H1 (cell line): ENCODE results near the gene SND1. TPM values are rescaled to one million over a fixed set of nuclear protein-coding genes. Genes with fewer than 3 reads are reported as not detected.

Experiments
- CTCF ChIA-PET: fragments of 300-600 bp; sonication (Branson Sonifier 250); formaldehyde crosslinking; loops from one replicate; lab custom pipeline; 2021; ENCODE audit not compliant: partially characterized antibody; lab: Charles Lee
- POLR2A ChIA-PET: fragments of 300-600 bp; sonication (Branson Sonifier 250); formaldehyde crosslinking; loops from one replicate; lab custom pipeline; 2021; ENCODE audit warnings: inconsistent platforms; ENCODE audit not compliant: partially characterized antibody; lab: Charles Lee
- DNase-seq, 2 experiments: peaks; one replicate each; pipeline versions ENCODE4 v3.0.0 to v3.0.0-alpha.2; 2010 to 2022; ENCODE audit warnings: low spot score in 2 of 2, low read depth in 1 of 2, mixed read lengths in 1 of 2
- FAIRE-seq: peaks from 2 replicates; lab custom pipeline; 2011; peaks lifted over from hg19 to GRCh38; lab: Jason Lieb, UNC
- H2AFZ ChIP-seq: 2 replicates; pipeline ENCODE4 v1.8.1; 2012; ENCODE audit warnings: low read length, inconsistent platforms
- H2AK5ac ChIP-seq: 2 replicates; pipeline ENCODE4 v1.6.1; 2013; ENCODE audit warnings: low read depth, low read length
- H2BK120ac ChIP-seq: replicated peaks from 2 replicates; pipeline ENCODE3; 2013; ENCODE audit warnings: low read depth, low read length, inconsistent platforms
- H2BK12ac ChIP-seq: 2 replicates; pipeline ENCODE4 v1.6.1; 2013; ENCODE audit warnings: low read depth, low read length
- H2BK15ac ChIP-seq: 2 replicates; pipeline ENCODE4 v1.6.1; 2013; ENCODE audit warnings: low read length
- H2BK20ac ChIP-seq: 2 replicates; pipeline ENCODE4 v1.6.1; 2013; ENCODE audit warnings: low read length
- H2BK5ac ChIP-seq: 2 replicates; pipeline ENCODE4 v1.6.1; 2013; ENCODE audit warnings: low read depth, low read length
- H3K14ac ChIP-seq: 2 replicates; pipeline ENCODE4 v1.6.1; 2013; ENCODE audit warnings: inconsistent platforms; ENCODE audit not compliant: insufficient read length
- H3K18ac ChIP-seq: 2 replicates; pipeline ENCODE4 v1.6.1; 2013; ENCODE audit warnings: low read length; ENCODE audit errors: extremely low read depth
- H3K23ac ChIP-seq: 2 replicates; pipeline ENCODE4 v1.6.1; 2013; ENCODE audit warnings: inconsistent platforms; ENCODE audit not compliant: insufficient read length
- H3K23me2 ChIP-seq: 2 replicates; pipeline ENCODE4 v1.6.1; 2013; ENCODE audit warnings: low read depth, low read length
- H3K27ac ChIP-seq: 2 replicates; pipeline ENCODE4 v1.6.1; 2011; ENCODE audit warnings: low read depth, low read length, inconsistent platforms
- H3K27me3 ChIP-seq, 4 experiments: replicated peaks in 1 of 4; 1 replicate in 1 of 4; 2 replicates in 3 of 4; pipeline versions ENCODE4 v1.6.1 to v1.8.1; 2011 to 2013; ENCODE audit warnings: low read length in 3 of 4, mild to moderate bottlenecking in 3 of 4, inconsistent platforms in 2 of 4, mixed read lengths in 2 of 4, moderate library complexity in 1 of 4; ENCODE audit not compliant: control insufficient read depth in 3 of 4, insufficient read depth in 3 of 4; ENCODE audit errors: extremely low read depth in 1 of 4
- H3K36me3 ChIP-seq, 4 experiments: 2 replicates each; pipeline versions ENCODE4 v1.6.1 to v1.8.1; 2011 to 2013; ENCODE audit warnings: mild to moderate bottlenecking in 4 of 4, low read length in 3 of 4, moderate library complexity in 2 of 4, control low read depth in 1 of 4, inconsistent platforms in 1 of 4; ENCODE audit not compliant: insufficient read depth in 4 of 4, control insufficient read depth in 2 of 4
- H3K4ac ChIP-seq: replicated peaks from 2 replicates; pipeline ENCODE3; 2013; ENCODE audit warnings: low read length, low read depth, mixed read lengths, inconsistent platforms; ENCODE audit not compliant: insufficient read length
- H3K4me1 ChIP-seq, 4 experiments: replicated peaks in 1 of 4; 1 replicate in 1 of 4; 2 replicates in 3 of 4; pipeline versions ENCODE4 v1.6.1 to v1.8.1; 2011 to 2013; ENCODE audit warnings: low read length in 3 of 4, inconsistent platforms in 2 of 4, mixed read lengths in 1 of 4; ENCODE audit not compliant: insufficient read depth in 4 of 4, control insufficient read depth in 3 of 4
- H3K4me2 ChIP-seq, 2 experiments: 2 replicates each; pipeline versions ENCODE4 v1.6.1 to v1.8.1; 2011 to 2013; ENCODE audit warnings: low read depth in 2 of 2, low read length in 2 of 2, control low read depth in 1 of 2, inconsistent platforms in 1 of 2, mild to moderate bottlenecking in 1 of 2; ENCODE audit not compliant: insufficient read depth in 1 of 2
- H3K4me3 ChIP-seq, 4 experiments: fragments of 200-600, 300-600 bp in 1 of 4; sonication (generic), shearing (Covaris generic), sonication (Bioruptor Twin) in 1 of 4; 2 replicates each; pipeline versions ENCODE4 v1.5.1 to v1.8.1; 2011 to 2016; ENCODE audit warnings: low read length in 4 of 4, low read depth in 3 of 4, control low read depth in 2 of 4, inconsistent platforms in 2 of 4, mild to moderate bottlenecking in 2 of 4, mixed read lengths in 1 of 4, moderate library complexity in 1 of 4; ENCODE audit not compliant: insufficient read depth in 2 of 4; ENCODE audit errors: extremely low read depth in 1 of 4
- H3K56ac ChIP-seq: replicated peaks from 2 replicates; pipeline ENCODE3; 2013; ENCODE audit warnings: low read depth, mild to moderate bottlenecking, mixed read lengths, low read length, inconsistent platforms; ENCODE audit not compliant: insufficient read length
- H3K79me1 ChIP-seq: 2 replicates; pipeline ENCODE4 v1.6.1; 2013; ENCODE audit warnings: low read depth, low read length, control low read depth
- H3K79me2 ChIP-seq, 2 experiments: 2 replicates each; pipeline versions ENCODE4 v1.6.1 to v1.8.1; 2012 to 2013; ENCODE audit warnings: low read length in 2 of 2, mild to moderate bottlenecking in 2 of 2, inconsistent platforms in 1 of 2; ENCODE audit not compliant: insufficient read depth in 2 of 2, control insufficient read depth in 1 of 2
- H3K9ac ChIP-seq, 4 experiments: replicated peaks in 1 of 4; 1 replicate in 1 of 4; 2 replicates in 3 of 4; pipeline versions ENCODE4 v1.6.1 to v1.8.1; 2011 to 2013; ENCODE audit warnings: low read depth in 3 of 4, low read length in 3 of 4, control low read depth in 2 of 4, mild to moderate bottlenecking in 2 of 4, moderate library complexity in 2 of 4, inconsistent platforms in 1 of 4; ENCODE audit errors: extremely low read depth in 1 of 4
- H3K9me3 ChIP-seq, 2 experiments: 2 replicates each; pipeline versions ENCODE4 v1.6.1 to v1.8.1; 2012 to 2013; ENCODE audit warnings: mild to moderate bottlenecking in 2 of 2, moderate library complexity in 2 of 2, control low read depth in 1 of 2, inconsistent platforms in 1 of 2, low read depth in 1 of 2, low read length in 1 of 2, mixed read lengths in 1 of 2; ENCODE audit not compliant: insufficient read depth in 2 of 2
- H4K20me1 ChIP-seq, 2 experiments: replicated peaks in 1 of 2; 2 replicates each; pipeline versions ENCODE3 to v1.8.1; 2011 to 2013; ENCODE audit warnings: inconsistent platforms in 2 of 2, low read length in 2 of 2, mild to moderate bottlenecking in 1 of 2; ENCODE audit not compliant: insufficient read depth in 2 of 2, control insufficient read depth in 1 of 2
- H4K5ac ChIP-seq: 2 replicates; pipeline ENCODE4 v1.6.1; 2013; ENCODE audit warnings: low read length, low read depth, mixed read lengths, inconsistent platforms; ENCODE audit not compliant: insufficient read length
- H4K8ac ChIP-seq: 2 replicates; pipeline ENCODE4 v1.8.0; 2013; ENCODE audit warnings: mild to moderate bottlenecking, moderate library complexity, low read length, inconsistent platforms; ENCODE audit not compliant: insufficient read depth; ENCODE audit errors: extremely low read depth
- H4K91ac ChIP-seq: replicated peaks from 2 replicates; pipeline ENCODE3; 2013; ENCODE audit warnings: low read length, mixed read lengths, inconsistent platforms; ENCODE audit not compliant: insufficient read length
- KDM1A ChIP-seq: fragments of 200-600, 300-600 bp; sonication (generic); IDR thresholded peaks from 2 replicates; pipeline ENCODE4 v1.7.1; 2016; ENCODE audit warnings: mild to moderate bottlenecking, low read length, borderline replicate concordance
- POLR2AphosphoS5 ChIP-seq: IDR thresholded peaks from 2 replicates; pipeline ENCODE4 v1.6.1; 2011; ENCODE audit warnings: low read depth, low read length
- WGBS, 2 experiments: shearing (Covaris generic) in 1 of 2; methylation state at CpG; one replicate each; pipeline versions ENCODE4 v1.1.6 to v1.1.7; 2013 to 2015; ENCODE audit warnings: low lambda C conversion rate in 2 of 2, mixed read lengths in 2 of 2, inconsistent platforms in 1 of 2, low coverage in 1 of 2, missing lambda C conversion rate in 1 of 2; ENCODE audit not compliant: insufficient replicate concordance in 2 of 2, insufficient coverage in 1 of 2, insufficient read length in 1 of 2; ENCODE audit errors: extremely low coverage in 1 of 2, missing lambda C conversion rate in 1 of 2; 5-methylcytosine and 5-hydroxymethylcytosine counted together
- polyA plus RNA-seq, 7 experiments: library from polyadenylated mRNA; depleted of rRNA in 3 of 7; stranded (reverse) in 5 of 7; unstranded in 2 of 7; fragments of >200 nt in 5 of 7; fragments of 200-250 nt in 2 of 7; gene quantifications; 1 replicate in 5 of 7; 2 replicates in 1 of 7; 4 replicates in 1 of 7; pipeline versions ENCODE4 v1.2.1 to v1.2.3, GENCODE V29; 2011 to 2013; ENCODE audit warnings: missing spikeins in 2 of 7, mixed read lengths in 2 of 7
- total RNA-seq: library from RNA; stranded (reverse); fragmentation: NEBNext Ultra II Directional; extraction: Animal tissue kit (Norgen Biotek cat#: 25700); gene quantifications from 2 replicates; pipeline ENCODE4 v1.2.1, GENCODE V29; 2021

The SND1 gene
- total and polyA plus RNA-seq, 2 of the 8 experiments (the other 6 are each of a cell fraction or from before 2014, with no cell fraction given) = 122 to 290 TPM

- no peak overlapping the region for H2BK20ac ChIP-seq
- H3K23ac ChIP-seq = no peak overlapping the region
- H2BK120ac ChIP-seq = no peak overlapping the region
- H3K23me2 ChIP-seq = no peaks in the 10 kb centered on the region
- H3K56ac ChIP-seq = no peak overlapping the region
- H2BK5ac ChIP-seq = no peak overlapping the region
- no peaks in the 10 kb centered on the region for H3K27me3 ChIP-seq
- CTCF ChIA-PET = interaction anchor here (0.6 to 7.3 kb wide), 32 partner anchors 7 to 389 kb away, joined by 3 to 59 read pairs (median 6); partner anchors contain the start of gene LRRC4
- H3K4me2 ChIP-seq = peak overlapping the region; percentile 11 to 39; a peak in 2 of 4 replicates
- WGBS, 2 experiments = 81% methylated on average over 8 of the region's 8 CpGs; no CpG with 5 or more reads in 1 of the 2 experiments
- H3K9ac ChIP-seq = no peak overlapping the region
- H3K18ac ChIP-seq = no peak overlapping the region
- no peak overlapping the region for H4K5ac ChIP-seq
- H3K36me3 ChIP-seq = peaks cover 0 to 3% (median under 1%) of the 10 kb centered on the region in 4 experiments; a peak in 1 of 8 replicates
- H2AK5ac ChIP-seq = no peak overlapping the region
- no peak overlapping the region; the same call in 1 of the 2 replicates for H4K8ac ChIP-seq
- H2BK15ac ChIP-seq = peak overlapping the region; percentile 22; the same call in 1 of the 2 replicates
- no peak overlapping the region for H2BK12ac ChIP-seq
- no peaks in the 10 kb centered on the region; the same call in 1 of the 2 replicates for H3K79me1 ChIP-seq
- POLR2A ChIA-PET = interaction anchor here (1.1 to 1.4 kb wide), 2 partner anchors 9 to 12 kb away, joined by 5 read pairs; partner anchors contain the start of gene LRRC4
- no peak overlapping the region for H3K4ac ChIP-seq
- DNase-seq = no peak
- H2AFZ ChIP-seq = no peak overlapping the region
- H3K79me2 ChIP-seq = 0 out of 4 replicates have a peak, but pooled peaks cover 0 to 5% of the 10 kb centered on the region in 2 experiments
- no peaks in the 10 kb centered on the region for H3K9me3 ChIP-seq
- H4K91ac ChIP-seq = no peak overlapping the region
- H3K27ac ChIP-seq = no peak overlapping the region
- H3K14ac ChIP-seq = no peak overlapping the region
- peaks cover 10 to 24% (median 20%) of the 10 kb centered on the region in 4 experiments for H3K4me1 ChIP-seq
- TF ChIP-seq POLR2AphosphoS5 = no peak
- no peak for TF ChIP-seq KDM1A
- H4K20me1 ChIP-seq = peaks cover 10 to 12% of the 10 kb centered on the region in 2 experiments
- H3K4me3 ChIP-seq = no peak overlapping the region
- no peak for FAIRE-seq
Observed at GRCh38 chr7:128017862-128018845, 366.2 kb downstream of the SND1 start.
